Adipose tissue (tissue), 3 donors: ENCODE measurements around the gene SMARCA4. TPM values are rescaled to one million over a fixed set of nuclear protein-coding genes. Genes with fewer than 3 reads are reported as not detected.

ENCODE experiments used
- H3K27ac ChIP-seq: one replicate; pipeline ENCODE4 v1.5.1; 2013; ENCODE audit warnings: low read depth, low read length
- WGBS, 3 donors: extraction: QIAGEN DNeasy Blood & Tissue Kit; methylation state at CpG; one replicate each; pipeline ENCODE4 v1.1.7; 2013; 5-methylcytosine and 5-hydroxymethylcytosine counted together
- polyA plus RNA-seq, 3 donors: library from polyadenylated mRNA; stranded (reverse); fragments of 200-250 nt; gene quantifications; one replicate each; pipeline ENCODE4 v1.2.3, GENCODE V29; 2013
- donor health status: healthy with polysubstance abuse.
- donor health status: Bipolar disorder and iron deficiency.
- donor health status: healthy.

Gene SMARCA4
- polyA plus RNA-seq, 3 donors = 22.5 to 42.5 (median 37.7) TPM

GRCh38 chr19:11041966-11042627, 81.3 kb downstream of the SMARCA4 start:
- no peak overlapping the region for H3K27ac ChIP-seq
- WGBS, 3 donors = 62 to 94% (median 92%) methylated on average over 12 to 13 of the region's 13 CpGs

DNA sequence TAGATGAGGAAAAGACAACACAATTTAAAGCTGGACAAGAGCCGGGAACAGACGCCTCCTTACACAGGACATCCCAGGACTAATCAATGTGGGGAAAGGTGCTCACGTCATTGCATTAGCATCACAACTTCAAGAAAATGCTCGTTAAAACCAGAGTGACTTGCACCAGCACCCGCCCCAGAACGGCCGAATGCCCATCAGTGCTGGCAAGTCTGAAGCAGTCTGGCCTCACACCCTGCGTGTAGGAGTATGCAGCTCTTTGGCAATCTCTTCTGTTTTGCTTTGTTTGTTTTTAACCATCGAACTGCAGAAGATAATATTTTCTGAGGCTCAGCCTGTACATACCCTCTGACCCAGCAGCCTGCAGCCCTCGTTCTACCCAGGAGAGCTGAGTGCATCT, 83.6 kb downstream of the SMARCA4 start:
- 80 to 87% (median 80%) methylated on average over 10 of the region's 10 CpGs for WGBS, 3 donors
- H3K27ac ChIP-seq = no peak overlapping the region

- WGBS, 3 donors = 96 to 99% (median 96%) methylated on average over 4 of the region's 4 CpGs
- no peak overlapping the region for H3K27ac ChIP-seq
These were observed 84.7 kb downstream of the SMARCA4 start for GRCh38 chr19:11045536-11045935.

DNA sequence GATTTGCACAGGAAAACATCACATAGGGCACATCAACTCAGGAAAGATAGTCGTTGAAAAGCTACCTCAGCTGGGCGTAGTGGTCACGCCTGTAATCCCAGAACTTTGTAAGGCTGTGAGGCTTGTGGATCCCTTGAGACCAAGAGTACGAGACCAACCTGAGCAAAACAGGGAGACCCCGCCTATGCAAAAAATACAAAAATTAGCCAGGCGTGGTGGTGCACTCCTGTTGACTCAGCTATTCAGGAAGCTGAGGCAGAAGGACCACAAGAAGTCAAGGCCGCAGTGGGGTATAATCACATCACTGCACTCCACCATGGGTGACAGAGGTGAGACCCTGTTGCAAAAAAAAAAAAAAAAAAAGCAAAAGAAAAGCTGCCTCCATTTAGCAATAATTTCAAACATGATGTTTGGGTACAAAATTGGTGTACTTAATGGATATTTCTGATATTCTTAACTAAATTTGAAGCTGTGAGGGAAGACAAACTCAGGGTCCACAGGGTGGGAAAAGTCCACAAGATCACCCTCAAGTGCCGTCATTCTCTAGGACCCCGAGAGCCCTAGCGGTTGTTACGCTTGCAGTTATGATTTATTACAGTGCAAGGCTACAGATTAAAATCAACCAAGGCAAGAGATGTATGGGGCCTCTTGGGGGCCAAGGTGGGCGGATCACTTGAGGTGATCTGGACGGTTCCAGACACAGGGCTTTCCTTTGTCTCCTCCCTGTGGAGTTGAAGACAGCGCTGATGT, 86.0 kb downstream of the SMARCA4 start:
- WGBS, 3 donors = 94 to 96% (median 95%) methylated on average over 14 of the region's 14 CpGs
- no peak overlapping the region for H3K27ac ChIP-seq

DNA sequence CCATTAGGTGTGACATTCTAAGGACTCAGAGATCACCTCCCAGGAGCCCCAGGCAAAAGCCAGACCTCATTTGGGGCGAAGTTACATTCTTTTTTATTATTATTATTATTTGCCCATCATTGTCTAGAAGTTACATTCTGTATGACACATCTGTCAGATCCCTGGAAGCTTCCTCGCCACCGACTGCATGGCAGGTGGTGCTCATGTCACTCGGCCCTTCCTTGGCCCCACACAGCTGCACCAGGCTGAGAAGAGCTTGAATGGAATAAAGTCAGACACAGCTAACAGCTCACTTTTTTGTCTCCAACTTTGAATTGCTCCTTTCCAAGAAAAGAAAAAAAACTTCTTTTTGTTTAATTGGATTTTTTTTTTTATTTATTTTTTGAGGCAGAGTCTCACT, 87.0 kb downstream of the SMARCA4 start:
- 92 to 97% (median 94%) methylated on average over 4 of the region's 4 CpGs for WGBS, 3 donors
- no peak overlapping the region for H3K27ac ChIP-seq

GRCh38 chr19:11050323-11051114, 89.7 kb downstream of the SMARCA4 start:
- 83 to 90% (median 86%) methylated on average over 9 of the region's 9 CpGs for WGBS, 3 donors
- H3K27ac ChIP-seq = no peak overlapping the region

- WGBS, 3 donors = 64 to 78% (median 74%) methylated on average over 4 of the region's 4 CpGs
- H3K27ac ChIP-seq = no peak overlapping the region
These were observed 93.0 kb downstream of the SMARCA4 start for GRCh38 chr19:11053817-11054195.

DNA sequence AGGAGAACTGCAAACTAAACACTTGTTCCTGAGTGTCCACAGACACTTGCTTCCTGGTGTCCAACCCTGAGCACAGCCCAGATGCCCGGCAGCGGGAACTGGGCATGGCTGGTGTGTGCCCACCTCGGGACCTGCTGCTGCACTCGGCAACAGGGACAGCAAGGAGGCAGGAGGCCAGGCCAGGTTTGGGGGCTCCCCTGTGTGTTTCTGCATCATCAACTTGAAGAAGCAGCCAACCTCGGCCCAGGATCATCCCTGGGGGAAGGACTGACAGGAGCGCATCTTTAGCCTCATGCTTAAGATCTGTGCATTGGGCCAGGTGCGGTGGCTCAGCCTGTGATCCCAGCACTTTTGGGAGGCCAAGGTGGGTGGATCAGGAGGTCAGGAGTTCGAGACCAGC, 93.4 kb downstream of the SMARCA4 start:
- no peak overlapping the region for H3K27ac ChIP-seq
- WGBS, 3 donors = 91 to 96% (median 93%) methylated on average over 8 of the region's 8 CpGs

DNA sequence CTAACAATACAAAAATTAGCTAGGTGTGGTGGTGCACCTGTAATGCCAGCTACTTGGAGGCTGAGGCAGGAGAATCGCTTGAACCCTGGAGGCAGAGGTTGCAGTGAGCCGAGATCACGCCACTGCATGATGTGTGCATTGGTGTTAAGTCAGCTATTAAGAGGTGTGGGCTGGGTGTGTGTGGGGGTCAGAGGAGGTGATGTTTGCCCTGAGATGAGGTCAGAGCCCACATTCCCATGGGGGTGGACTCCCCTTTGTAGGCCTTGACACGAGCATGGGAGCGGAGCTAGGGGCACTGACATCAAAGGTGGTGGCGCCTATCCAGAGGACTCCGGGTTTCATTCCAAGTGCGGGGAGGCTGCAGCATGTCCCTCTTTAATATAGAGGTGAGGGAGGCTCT, 93.8 kb downstream of the SMARCA4 start:
- H3K27ac ChIP-seq = no peak overlapping the region
- WGBS, 3 donors = 87 to 89% (median 88%) methylated on average over 8 of the region's 8 CpGs

GRCh38 chr19:11058246-11059030, 97.6 kb downstream of the SMARCA4 start:
- 94 to 95% (median 94%) methylated on average over 34 of the region's 34 CpGs for WGBS, 3 donors
- no peak overlapping the region for H3K27ac ChIP-seq

- 93 to 95% (median 95%) methylated on average over 42 to 43 of the region's 43 CpGs for WGBS, 3 donors
- H3K27ac ChIP-seq = no peak overlapping the region
These were observed 98.9 kb downstream of the SMARCA4 start for GRCh38 chr19:11059511-11060358.

DNA sequence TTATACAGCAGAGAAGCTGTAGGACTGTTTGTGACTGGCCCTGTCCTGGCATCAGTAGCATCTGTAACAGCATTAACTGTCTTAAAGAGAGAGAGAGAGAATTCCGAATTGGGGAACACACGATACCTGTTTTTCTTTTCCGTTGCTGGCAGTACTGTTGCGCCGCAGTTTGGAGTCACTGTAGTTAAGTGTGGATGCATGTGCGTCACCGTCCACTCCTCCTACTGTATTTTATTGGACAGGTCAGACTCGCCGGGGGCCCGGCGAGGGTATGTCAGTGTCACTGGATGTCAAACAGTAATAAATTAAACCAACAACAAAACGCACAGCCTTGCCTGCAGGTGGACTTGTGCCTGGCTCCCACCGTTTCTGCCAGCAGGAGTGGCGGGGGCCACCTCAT, 101.1 kb downstream of the SMARCA4 start:
- WGBS, 3 donors = 87 to 92% (median 90%) methylated on average over 14 of the region's 14 CpGs
- H3K27ac ChIP-seq = no peak overlapping the region

GRCh38 chr19:11063434-11063833, 102.6 kb downstream of the SMARCA4 start:
- no peak overlapping the region for H3K27ac ChIP-seq
- 89 to 94% (median 91%) methylated on average over 3 of the region's 3 CpGs for WGBS, 3 donors

DNA sequence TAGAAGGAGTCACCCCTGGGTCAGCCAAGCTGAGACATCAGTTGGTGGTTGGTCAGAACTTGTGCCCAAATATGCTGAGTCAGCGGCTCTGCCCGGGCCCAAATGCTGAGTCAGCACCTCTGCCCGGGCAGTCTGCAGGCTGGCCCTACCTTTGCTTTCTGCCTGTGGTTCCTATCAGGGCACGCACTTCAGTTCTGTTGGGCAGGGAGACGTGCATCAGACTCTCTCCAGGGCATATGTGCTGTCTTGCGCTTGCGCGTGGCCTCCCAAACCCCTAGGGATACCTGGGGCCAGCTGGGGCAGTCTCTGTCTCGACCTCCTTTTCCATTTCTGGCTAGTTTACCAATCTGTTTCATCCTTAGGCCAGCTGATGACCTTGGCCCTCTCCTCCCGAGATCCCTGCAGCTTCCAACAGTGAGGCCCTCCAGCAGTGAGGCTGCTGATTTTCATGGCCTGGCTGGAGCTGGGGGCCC, 104.0 kb downstream of the SMARCA4 start:
- 63 to 74% (median 72%) methylated on average over 10 of the region's 10 CpGs for WGBS, 3 donors

GRCh38 chr19:11066326-11066725, 105.5 kb downstream of the SMARCA4 start:
- 63 to 95% (median 93%) methylated on average over 5 of the region's 5 CpGs for WGBS, 3 donors
- H3K27ac ChIP-seq = no peak overlapping the region

More for the DNA sequence above, 104.0 kb downstream of the SMARCA4 start:
- no peak overlapping the region for H3K27ac ChIP-seq

DNA sequence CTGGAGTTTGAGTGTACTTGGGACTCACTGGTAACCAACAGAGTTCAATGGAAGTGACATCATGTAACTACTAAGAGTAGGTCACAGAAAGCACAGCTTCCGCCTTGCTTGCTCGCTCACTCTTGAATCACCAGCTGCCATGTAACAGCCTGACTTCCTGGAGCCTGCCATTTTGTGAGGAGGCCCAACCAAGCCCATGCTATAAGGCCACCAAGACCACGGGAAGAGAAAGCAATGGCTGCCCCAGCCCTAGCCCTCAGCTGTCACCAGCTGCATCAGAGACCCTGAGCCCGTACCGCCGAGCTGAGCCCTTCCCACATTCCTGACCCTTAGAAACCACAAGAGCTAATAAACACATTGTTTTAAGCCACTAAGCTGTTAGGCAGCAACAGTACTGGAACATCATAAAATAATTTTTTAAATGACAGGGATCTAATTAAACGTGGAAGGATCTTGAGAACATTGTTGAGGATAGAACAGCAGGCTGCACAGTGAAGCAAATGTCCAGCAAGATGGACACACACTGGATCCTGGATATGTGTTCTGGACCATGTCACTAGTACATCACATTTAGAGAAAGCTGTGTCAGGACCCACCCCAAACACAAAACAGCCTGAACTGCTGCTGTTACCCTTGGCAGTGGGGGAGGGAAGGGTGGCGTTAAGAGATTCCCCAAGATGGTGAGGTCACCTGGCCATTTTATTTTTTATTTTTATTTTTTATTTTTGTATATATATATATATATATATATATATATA, 106.7 kb downstream of the SMARCA4 start:
- 95 to 97% (median 96%) methylated on average over 8 of the region's 8 CpGs for WGBS, 3 donors
- H3K27ac ChIP-seq = no peak overlapping the region

DNA sequence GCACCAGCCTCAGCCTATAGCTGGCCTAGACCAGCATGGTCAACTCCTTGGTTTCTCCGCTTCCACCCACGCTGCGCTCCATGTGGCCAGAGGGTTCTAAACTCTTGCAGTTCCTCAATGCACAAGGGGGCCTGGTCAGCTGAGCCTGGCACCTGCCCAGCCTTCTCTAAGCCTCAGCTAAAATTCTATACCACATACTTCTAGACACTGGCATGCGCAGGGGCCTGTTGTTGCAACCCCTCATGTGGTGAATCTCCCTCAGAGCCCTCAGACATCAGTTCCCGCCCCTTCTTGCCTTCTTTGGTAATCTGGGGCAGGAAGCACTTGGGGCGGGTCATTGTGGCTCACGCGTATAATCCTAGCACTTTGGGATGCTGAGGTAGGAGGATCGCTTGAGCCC, 108.7 kb downstream of the SMARCA4 start:
- no peak overlapping the region for H3K27ac ChIP-seq
- 64 to 89% (median 73%) methylated on average over 9 of the region's 9 CpGs for WGBS, 3 donors
